ENCODE measurements around the gene CPSF4. TPM values are rescaled to one million over a fixed set of nuclear protein-coding genes. Genes with fewer than 3 reads are reported as not detected.

CPSF4 gene
- polyA plus RNA-seq, 3 donors = 27.1 to 45.1 (median 32.8) TPM

DNA sequence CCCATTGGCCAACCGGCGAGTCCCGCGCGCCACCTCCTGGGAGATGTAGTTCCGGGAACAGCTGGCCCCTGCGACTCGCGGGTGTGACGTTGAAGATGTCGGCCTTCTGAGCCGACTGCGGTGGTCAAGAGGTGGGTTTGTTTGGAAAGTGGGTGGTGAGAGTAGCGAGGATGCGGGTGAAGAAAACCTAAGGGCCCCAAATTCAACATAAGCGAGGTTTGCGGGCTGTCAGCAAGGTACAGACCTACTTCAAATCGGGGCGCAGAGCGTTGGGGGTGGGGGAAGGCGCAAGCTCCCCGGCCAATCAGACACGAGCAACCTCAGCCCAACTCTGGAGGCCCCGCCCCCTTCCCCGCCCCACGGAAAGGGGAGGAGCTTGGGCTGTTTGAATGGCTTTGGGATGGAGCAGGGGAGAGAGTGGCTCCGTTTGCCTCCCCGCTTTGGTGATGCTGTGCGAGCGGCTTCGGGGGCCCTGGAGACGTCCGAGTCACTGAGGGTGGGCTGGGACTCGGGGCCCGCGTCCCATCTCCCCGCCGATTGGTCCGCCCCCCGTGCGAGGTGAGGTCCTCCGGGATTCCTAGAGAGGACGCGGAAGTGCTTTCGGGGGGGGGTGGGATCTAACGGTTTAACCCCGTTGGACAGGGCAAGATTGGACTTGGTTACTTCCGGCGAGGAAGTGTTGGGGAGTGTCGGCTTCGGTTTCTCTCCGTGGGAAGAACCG, 66.0 kb downstream of the CPSF4 start, which contains the start of gene ZKSCAN5:
TSS of gene ZKSCAN5 (plus strand) at position 60 of the 721 bp plus-strand sequence. CDS start 1,383 bp downstream, outside the sequence.
- H3K27ac ChIP-seq (ENCODE audit: low read depth, low read length) = no peak within 1 kb of the TSS
- 0% methylated on average over 50 to 53 of the region's 53 CpGs for WGBS, 3 donors

DNA sequence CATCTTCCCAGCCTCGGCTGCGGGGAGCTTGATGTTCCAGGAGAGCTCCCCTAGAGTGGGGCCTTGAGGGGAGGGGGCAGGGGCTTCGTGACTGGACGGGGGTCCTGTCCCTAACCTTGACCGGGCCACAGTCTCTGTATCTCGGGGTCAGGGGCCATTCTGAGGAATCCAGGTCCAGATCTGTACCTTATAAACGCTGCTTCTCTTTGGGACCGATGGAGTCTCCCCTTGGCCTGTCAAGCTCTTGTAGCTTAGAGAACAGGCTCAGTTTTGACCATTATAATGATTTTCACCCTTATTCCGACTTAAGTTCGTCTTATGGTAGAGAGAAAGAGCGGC, 66.5 kb downstream of the CPSF4 start:
- WGBS, 3 donors = 1 to 2% (median 2%) methylated on average over 11 of the region's 11 CpGs
- H3K27ac ChIP-seq (ENCODE audit: low read depth, low read length) = no peak overlapping the region

Other genes with a start within 250 kb of the CPSF4 start
- under 1 TPM in 2 of 3 donors, not detected in 1; 0.06 to 0.16 TPM for gene KPNA7, start 230.8 kb upstream of the CPSF4 start, polyA plus RNA-seq
- gene MYH16, start 166.1 kb upstream of the CPSF4 start, polyA plus RNA-seq = not detected
- gene ARPC1A, start 113.0 kb upstream of the CPSF4 start, polyA plus RNA-seq = 100 to 1,000 TPM in 2 of 3 donors, 10 to 100 TPM in 1; 54.5 to 239 (median 109) TPM
- 100 to 1,000 TPM in 2 of 3 donors, 10 to 100 TPM in 1; 62.2 to 282 (median 234) TPM for gene ARPC1B, start 64.2 kb upstream of the CPSF4 start, polyA plus RNA-seq
- gene PDAP1, start 30.3 kb upstream of the CPSF4 start, polyA plus RNA-seq = 100 to 1,000 TPM in 2 of 3 donors, 10 to 100 TPM in 1; 89.4 to 169 (median 152) TPM
- 100 to 1,000 TPM in 1 of 3 donors, 10 to 100 TPM in 2; 58.2 to 105 (median 76.8) TPM for gene BUD31, start 30.0 kb upstream of the CPSF4 start, polyA plus RNA-seq
- 1 to 10 TPM; 1.6 to 4.5 (median 2.3) TPM for gene PTCD1, start 145 bp upstream of the CPSF4 start, polyA plus RNA-seq
- 1,000 to 10,000 TPM in 2 of 3 donors, 100 to 1,000 TPM in 1; 432 to 1,027 (median 1,022) TPM for gene ATP5MF, start 27.2 kb downstream of the CPSF4 start, polyA plus RNA-seq
- 1 to 10 TPM; 3.1 to 6.3 (median 4.8) TPM for gene ZNF789, start 33.9 kb downstream of the CPSF4 start, polyA plus RNA-seq
- 10 to 100 TPM in 2 of 3 donors, 1 to 10 TPM in 1; 8.2 to 20.8 (median 15.2) TPM for gene ZNF394, start 61.3 kb downstream of the CPSF4 start, polyA plus RNA-seq
- 1 to 10 TPM; 1.7 to 3.7 (median 2.8) TPM for gene ZKSCAN5, start 65.7 kb downstream of the CPSF4 start, polyA plus RNA-seq
- gene FAM200A, start 113.2 kb downstream of the CPSF4 start, polyA plus RNA-seq = 1 to 10 TPM; 1.7 to 5.7 (median 2.3) TPM
- gene ZNF655, start 119.7 kb downstream of the CPSF4 start, polyA plus RNA-seq = 10 to 100 TPM; 25.1 to 51.8 (median 40.9) TPM
- 1 to 10 TPM in 1 of 3 donors, under 1 TPM in 2; 0.49 to 1.1 (median 0.52) TPM for gene TMEM225B, start 159.3 kb downstream of the CPSF4 start, polyA plus RNA-seq
- 1 to 10 TPM; 3.7 to 5.6 (median 4.7) TPM for gene ZSCAN25, start 178.0 kb downstream of the CPSF4 start, polyA plus RNA-seq
- gene CYP3A5, start 241.1 kb downstream of the CPSF4 start, polyA plus RNA-seq = 10 to 100 TPM in 1 of 3 donors, 1 to 10 TPM in 1, not detected in 1; 9.8 to 10.4 TPM